Endothelial cell of umbilical vein (primary cell): ENCODE measurements around the gene WDFY2. TPM values are rescaled to one million over a fixed set of nuclear protein-coding genes. Genes with fewer than 3 reads are reported as not detected.

Experiments
- BruUV-seq: library from RNA; stranded (reverse); fragments of 400-500 nt; replicated peaks from 2 replicates; lab custom pipeline; 2021; lab: Mats Ljungman, UMichigan
- CTCF ChIA-PET: fragments of 300-600, 350-600 bp; sonication (Branson Sonifier 250); formaldehyde crosslinking; loops from one replicate; lab custom pipeline; 2021; ENCODE audit warnings: antibody characterized with exemption, inconsistent platforms; lab: Charles Lee
- POLR2A ChIA-PET: fragments of 300-600, 350-600 bp; sonication (Branson Sonifier 250); formaldehyde crosslinking; loops from one replicate; lab custom pipeline; 2021; ENCODE audit warnings: antibody characterized with exemption, inconsistent platforms; lab: Charles Lee
- DNase-seq: peaks from one replicate; pipeline ENCODE4 v3.0.0-alpha.2; 2011; ENCODE audit warnings: low read depth, low spot score
- FAIRE-seq: peaks from 2 replicates; lab custom pipeline; 2011; peaks lifted over from hg19 to GRCh38; lab: Jason Lieb, UNC
- H2AFZ ChIP-seq: 2 replicates; pipeline ENCODE4 v1.6.0; 2012; ENCODE audit warnings: low read depth, low read length, control low read depth, inconsistent platforms
- H3K27ac ChIP-seq: 2 replicates; pipeline ENCODE4 v1.5.1; 2011; ENCODE audit warnings: low read depth, mild to moderate bottlenecking, control low read depth, low read length, moderate library complexity; ENCODE audit not compliant: insufficient read depth
- H3K27me3 ChIP-seq, 2 experiments: 2 replicates each; pipeline versions ENCODE4 v1.6.0 to v1.6.1; 2011; ENCODE audit warnings: low read length in 2 of 2, mixed read lengths in 1 of 2; ENCODE audit not compliant: control insufficient read depth in 2 of 2, insufficient read depth in 2 of 2
- H3K36me3 ChIP-seq, 2 experiments: 2 replicates in 1 of 2; 3 replicates in 1 of 2; pipeline ENCODE4 v1.5.1; 2011; ENCODE audit warnings: low read length in 2 of 2, mild to moderate bottlenecking in 1 of 2, moderate library complexity in 1 of 2; ENCODE audit not compliant: control insufficient read depth in 2 of 2, insufficient read depth in 2 of 2; ENCODE audit errors: extremely low read depth in 1 of 2
- H3K4me1 ChIP-seq: 3 replicates; pipeline ENCODE4 v1.5.1; 2011; ENCODE audit warnings: mild to moderate bottlenecking, low read length; ENCODE audit not compliant: control insufficient read depth, insufficient read depth; ENCODE audit errors: extremely low read depth
- H3K4me2 ChIP-seq: 2 replicates; pipeline ENCODE4 v1.6.1; 2011; ENCODE audit warnings: low read length, control low read depth, mixed read lengths; ENCODE audit not compliant: insufficient read depth
- H3K4me3 ChIP-seq, 3 experiments: fragments of 200-600 bp in 1 of 3; sonication (generic), shearing (Covaris generic) in 1 of 3; replicated peaks in 1 of 3; 2 replicates each; pipeline ENCODE4 v1.5.1; 2011 to 2016; ENCODE audit warnings: control low read depth in 3 of 3, low read length in 3 of 3, mild to moderate bottlenecking in 2 of 3, inconsistent platforms in 1 of 3, low read depth in 1 of 3, moderate library complexity in 1 of 3; ENCODE audit not compliant: insufficient read depth in 1 of 3
- H3K79me2 ChIP-seq: 2 replicates; pipeline ENCODE4 v1.6.0; 2012; ENCODE audit warnings: low read length, inconsistent platforms; ENCODE audit not compliant: control insufficient read depth, insufficient read depth
- H3K9ac ChIP-seq: replicated peaks from 2 replicates; pipeline ENCODE3; 2011; ENCODE audit warnings: low read length, control low read depth; ENCODE audit not compliant: insufficient read depth; ENCODE audit errors: extremely low read depth
- H3K9me1 ChIP-seq: replicated peaks from 3 replicates; pipeline ENCODE4 v1.6.0; 2011; ENCODE audit warnings: mild to moderate bottlenecking, low read length; ENCODE audit not compliant: control insufficient read depth, insufficient read depth; ENCODE audit errors: extremely low read depth
- H3K9me3 ChIP-seq: replicated peaks from 2 replicates; pipeline ENCODE4 v1.5.1; 2012; ENCODE audit warnings: low read length, inconsistent platforms; ENCODE audit not compliant: control insufficient read depth, insufficient read depth
- H4K20me1 ChIP-seq: replicated peaks from 2 replicates; pipeline ENCODE3; 2011; ENCODE audit warnings: mild to moderate bottlenecking, low read length; ENCODE audit not compliant: control insufficient read depth, insufficient read depth; ENCODE audit errors: extremely low read depth
- EZH2 ChIP-seq: IDR thresholded peaks from 2 replicates; pipeline ENCODE4 v1.6.1; 2012; ENCODE audit warnings: borderline replicate concordance, low read depth, mild to moderate bottlenecking, moderate library complexity, low read length, inconsistent platforms; ENCODE audit not compliant: severe bottlenecking
- FOS ChIP-seq: IDR thresholded peaks from 2 replicates; pipeline ENCODE4 v1.6.1; 2011; ENCODE audit warnings: mild to moderate bottlenecking, low read length, moderate library complexity, borderline replicate concordance; ENCODE audit not compliant: insufficient read depth
- MYC ChIP-seq: IDR thresholded peaks from one replicate; pipeline ENCODE4 v1.6.1; 2011; ENCODE audit warnings: mild to moderate bottlenecking, low read depth, low read length
- POLR2A ChIP-seq: IDR thresholded peaks from 2 replicates; pipeline ENCODE4 v1.6.1; 2012; ENCODE audit warnings: low read depth, mild to moderate bottlenecking, control low read depth, low read length
- dilution Hi-C: fragments of 300-500 bp; cut with MboI; formaldehyde crosslinking; loops from one replicate; pipeline ENCODE4 v1.15.0; 2019; ENCODE audit warnings: low sequenced_read_pairs; ENCODE audit not compliant: extremely low pct_ligation_motif_present
- intact Hi-C: fragments of 100-400 bp; cut with micrococcal nuclease; formaldehyde crosslinking; loops from one replicate; pipeline ENCODE4 v1.10.0; 2022
- polyA plus RNA-seq, 4 experiments: library from polyadenylated mRNA; depleted of rRNA in 3 of 4; stranded (reverse) in 3 of 4; unstranded in 1 of 4; fragments of >200 nt; gene quantifications; 2 replicates each; pipeline versions ENCODE4 v1.2.1 to v1.2.3, GENCODE V29; 2011 to 2012; ENCODE audit warnings: missing spikeins in 1 of 4
- total RNA-seq: library from RNA; stranded (reverse); gene quantifications from 2 replicates; pipeline ENCODE4 v1.2.3, GENCODE V29; 2021
- TF ChIP-seq, protein P1 (sequence below): IDR thresholded peaks from 2 replicates; pipeline ENCODE4 v1.6.1; 2011; ENCODE audit not compliant: insufficient read depth, insufficient read length

WDFY2 gene
- total and polyA plus RNA-seq, 2 donors (not counting 3 experiments of a cell fraction or from before 2014, with no cell fraction given) = 2.1 to 5.5 TPM

DNA sequence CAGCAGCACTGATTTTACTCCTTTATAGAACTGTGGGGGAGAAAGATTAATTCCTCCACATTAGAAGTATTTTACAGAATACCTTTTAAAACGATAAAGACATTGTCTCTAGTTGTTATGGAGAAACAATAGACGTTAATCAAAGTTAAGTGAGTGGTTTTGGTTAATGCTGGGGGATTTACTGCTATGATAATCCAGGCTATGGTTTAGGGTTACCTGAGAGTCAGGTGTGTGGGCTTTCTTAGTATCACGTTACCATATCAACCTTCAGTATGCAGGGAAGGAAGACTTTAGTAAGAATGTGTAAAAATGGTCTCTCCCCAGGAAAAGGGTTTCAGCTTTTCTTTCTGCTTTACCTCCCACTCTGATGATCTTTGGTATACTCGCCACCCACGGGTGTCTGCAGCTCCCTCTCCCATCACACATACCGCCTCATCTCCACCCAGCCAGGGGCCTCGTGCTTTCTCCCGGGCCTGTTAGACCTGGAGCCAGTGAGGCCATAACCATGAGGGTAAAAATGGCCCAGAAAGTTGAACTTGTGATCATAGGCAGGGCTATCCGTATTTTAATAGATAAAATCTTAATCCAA, 45.6 kb upstream of the WDFY2 start:
- FAIRE-seq = no peak

GRCh38 chr13:51539887-51540286, 44.4 kb upstream of the WDFY2 start:
- Histone ChIP-seq H3K9me1 (no peaks in the 10 kb centered on the region), H3K79me2 (no peaks in the 10 kb centered on the region), H3K9me3 (no peaks in the 10 kb centered on the region), H3K36me3 (no peaks in the 10 kb centered on the region), H3K4me3 (no peak overlapping the region), H3K4me2 (no peak overlapping the region), H3K4me1 (no peaks in the 10 kb centered on the region), H2AFZ (no peak overlapping the region), H3K27me3 (peaks cover 0 to 11% of the 10 kb centered on the region in 2 experiments), H3K27ac (no peak overlapping the region), H4K20me1 (no peaks in the 10 kb centered on the region), H3K9ac (no peak overlapping the region)
- no peak for DNase-seq
- FAIRE-seq = no peak
- ChIA-PET CTCF (interaction anchor here (0.8 kb wide), 1 partner anchor 15 kb away, joined by 3 read pairs; no protein-coding TSS in a partner anchor), POLR2A (interaction anchor here (0.7 kb wide), 1 partner anchor 87 kb away, joined by 3 read pairs; the partner anchor contains the start of gene INTS6)
- dilution Hi-C loops = no loop called here
- intact Hi-C loops = no loop called here
- TF ChIP-seq FOS = no peak
- BruUV-seq = no TSS peak

More for the DNA sequence above, 45.6 kb upstream of the WDFY2 start:
- H2AFZ ChIP-seq = no peak overlapping the region
- H3K27ac ChIP-seq = no peak overlapping the region
- peaks cover 0 to 11% of the 10 kb centered on the region in 2 experiments for H3K27me3 ChIP-seq
- H3K9ac ChIP-seq = no peak overlapping the region
- no peak overlapping the region for H3K4me2 ChIP-seq
- no peaks in the 10 kb centered on the region for H3K9me1 ChIP-seq
- no peaks in the 10 kb centered on the region for H3K9me3 ChIP-seq
- no peaks in the 10 kb centered on the region for H3K4me1 ChIP-seq
- no TSS peak for BruUV-seq
- no peak for DNase-seq
- H3K79me2 ChIP-seq = no peaks in the 10 kb centered on the region
- intact Hi-C loops = no loop called here
- dilution Hi-C loops = no loop called here
- TF ChIP-seq MYC (no peak), POLR2A (no peak), EZH2 (no peak)
- TF ChIP-seq, protein P1, sequence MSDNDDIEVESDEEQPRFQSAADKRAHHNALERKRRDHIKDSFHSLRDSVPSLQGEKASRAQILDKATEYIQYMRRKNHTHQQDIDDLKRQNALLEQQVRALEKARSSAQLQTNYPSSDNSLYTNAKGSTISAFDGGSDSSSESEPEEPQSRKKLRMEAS = no peak
- no peaks in the 10 kb centered on the region for H3K36me3 ChIP-seq
- ChIA-PET POLR2A (no interaction called here), CTCF (no interaction called here)
- no peaks in the 10 kb centered on the region for H4K20me1 ChIP-seq
- H3K4me3 ChIP-seq = no peak overlapping the region
